Stimulated activated naive CD8-positive, alpha-beta T cell treated with anti-CD3 and anti-CD28 coated beads, Interleukin-15, amount 100 ng/mL, for 72 hours (primary cell): ENCODE results near the gene SNX19.

Experiments
- ATAC-seq: fragments of 150-1000 bp; cut with Tn5 transposase; 2 replicates; pipeline ENCODE4 v1.10.0; 2021; ENCODE audit warnings: mild to moderate bottlenecking, moderate library complexity
- DNase-seq, 2 donors: peaks; one replicate each; pipeline ENCODE4 v3.0.0; 2021 to 2022
- H3K27ac Mint-ChIP-seq, 2 donors: one replicate each; pipeline ENCODE4 v1.8.0; 2022; ENCODE audit warnings: mild to moderate bottlenecking in 2 of 2, mixed read lengths in 2 of 2, moderate library complexity in 2 of 2
- H3K27me3 Mint-ChIP-seq: one replicate; pipeline ENCODE4 v1.8.0; 2022; ENCODE audit warnings: mixed read lengths
- H3K4me1 Mint-ChIP-seq: one replicate; pipeline ENCODE4 v1.8.0; 2022; ENCODE audit warnings: mild to moderate bottlenecking, mixed read lengths
- H3K4me3 Mint-ChIP-seq, 2 donors: one replicate each; pipeline ENCODE4 v1.8.0; 2022; ENCODE audit warnings: mild to moderate bottlenecking in 2 of 2, mixed read lengths in 2 of 2, moderate library complexity in 1 of 2
- H3K9me3 Mint-ChIP-seq, 2 donors: one replicate each; pipeline ENCODE4 v1.8.0; 2022; ENCODE audit warnings: mixed read lengths in 2 of 2

The SNX19 gene

GRCh38 chr11:130825561-130825960 is 90.7 kb downstream of the SNX19 start:
- Mint-ChIP-seq H3K4me3 (no peak overlapping the region), H3K27ac (no peak overlapping the region), H3K27me3 (no peaks in the 10 kb centered on the region), H3K9me3 (no peaks in the 10 kb centered on the region), H3K4me1 (no peaks in the 10 kb centered on the region)
- DNase-seq (no peak), ATAC-seq (no peak)
